Ovary (tissue), 3 donors: ENCODE data around the gene TSPEAR.

Source experiments
- EP300 ChIP-seq: sonication (generic); formaldehyde crosslinking; IDR thresholded peaks from one replicate; pipeline ENCODE4 v1.6.1; 2017; ENCODE audit warnings: antibody characterized with exemption
- POLR2A ChIP-seq: fragments of 450-650 bp; IDR thresholded peaks from one replicate; pipeline ENCODE4 v1.6.1; 2017; ENCODE audit warnings: antibody characterized with exemption, mild to moderate bottlenecking, moderate library complexity
- TF ChIP-seq, protein P1 (sequence below), 3 donors: fragments of 450-650 bp in 2 of 3; fragments of 200-600 bp in 1 of 3; IDR thresholded peaks; one replicate each; pipeline versions ENCODE4 v1.5.1 to v1.8.0; 2016 to 2022; ENCODE audit warnings: antibody characterized with exemption in 3 of 3, mild to moderate bottlenecking in 1 of 3
- donor health status: DM: no; HTN: no; CAD: no.

DNA sequence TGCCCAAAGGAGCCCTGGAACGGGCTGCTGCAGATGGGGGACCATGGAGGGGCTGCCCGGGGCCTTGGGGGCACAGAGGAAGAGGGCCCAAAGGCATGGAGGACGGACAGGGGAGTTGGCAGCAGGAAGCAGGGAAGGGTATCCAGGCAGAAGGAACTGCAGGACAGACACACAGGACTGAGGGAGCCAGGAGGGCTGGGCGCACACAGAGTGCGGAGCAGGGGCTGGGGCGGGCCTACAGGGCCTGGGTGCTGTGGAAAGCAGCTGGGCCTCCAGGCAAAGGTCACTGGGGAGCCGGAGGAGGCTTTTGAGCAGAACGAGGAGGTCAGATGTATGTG lies 199.5 kb downstream of the TSPEAR start:
- TF ChIP-seq, protein P1, sequence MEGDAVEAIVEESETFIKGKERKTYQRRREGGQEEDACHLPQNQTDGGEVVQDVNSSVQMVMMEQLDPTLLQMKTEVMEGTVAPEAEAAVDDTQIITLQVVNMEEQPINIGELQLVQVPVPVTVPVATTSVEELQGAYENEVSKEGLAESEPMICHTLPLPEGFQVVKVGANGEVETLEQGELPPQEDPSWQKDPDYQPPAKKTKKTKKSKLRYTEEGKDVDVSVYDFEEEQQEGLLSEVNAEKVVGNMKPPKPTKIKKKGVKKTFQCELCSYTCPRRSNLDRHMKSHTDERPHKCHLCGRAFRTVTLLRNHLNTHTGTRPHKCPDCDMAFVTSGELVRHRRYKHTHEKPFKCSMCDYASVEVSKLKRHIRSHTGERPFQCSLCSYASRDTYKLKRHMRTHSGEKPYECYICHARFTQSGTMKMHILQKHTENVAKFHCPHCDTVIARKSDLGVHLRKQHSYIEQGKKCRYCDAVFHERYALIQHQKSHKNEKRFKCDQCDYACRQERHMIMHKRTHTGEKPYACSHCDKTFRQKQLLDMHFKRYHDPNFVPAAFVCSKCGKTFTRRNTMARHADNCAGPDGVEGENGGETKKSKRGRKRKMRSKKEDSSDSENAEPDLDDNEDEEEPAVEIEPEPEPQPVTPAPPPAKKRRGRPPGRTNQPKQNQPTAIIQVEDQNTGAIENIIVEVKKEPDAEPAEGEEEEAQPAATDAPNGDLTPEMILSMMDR (IDR thresholded peaks at IDR 0.05), result no peak
- TF ChIP-seq POLR2A (no peak), EP300 (no peak)
